ENCODE data around the gene ZSWIM6. TPM values are rescaled to one million over a fixed set of nuclear protein-coding genes. Genes with fewer than 3 reads are reported as not detected.

The ZSWIM6 gene
- total RNA-seq, 1 donor, result 6.9 TPM

DNA sequence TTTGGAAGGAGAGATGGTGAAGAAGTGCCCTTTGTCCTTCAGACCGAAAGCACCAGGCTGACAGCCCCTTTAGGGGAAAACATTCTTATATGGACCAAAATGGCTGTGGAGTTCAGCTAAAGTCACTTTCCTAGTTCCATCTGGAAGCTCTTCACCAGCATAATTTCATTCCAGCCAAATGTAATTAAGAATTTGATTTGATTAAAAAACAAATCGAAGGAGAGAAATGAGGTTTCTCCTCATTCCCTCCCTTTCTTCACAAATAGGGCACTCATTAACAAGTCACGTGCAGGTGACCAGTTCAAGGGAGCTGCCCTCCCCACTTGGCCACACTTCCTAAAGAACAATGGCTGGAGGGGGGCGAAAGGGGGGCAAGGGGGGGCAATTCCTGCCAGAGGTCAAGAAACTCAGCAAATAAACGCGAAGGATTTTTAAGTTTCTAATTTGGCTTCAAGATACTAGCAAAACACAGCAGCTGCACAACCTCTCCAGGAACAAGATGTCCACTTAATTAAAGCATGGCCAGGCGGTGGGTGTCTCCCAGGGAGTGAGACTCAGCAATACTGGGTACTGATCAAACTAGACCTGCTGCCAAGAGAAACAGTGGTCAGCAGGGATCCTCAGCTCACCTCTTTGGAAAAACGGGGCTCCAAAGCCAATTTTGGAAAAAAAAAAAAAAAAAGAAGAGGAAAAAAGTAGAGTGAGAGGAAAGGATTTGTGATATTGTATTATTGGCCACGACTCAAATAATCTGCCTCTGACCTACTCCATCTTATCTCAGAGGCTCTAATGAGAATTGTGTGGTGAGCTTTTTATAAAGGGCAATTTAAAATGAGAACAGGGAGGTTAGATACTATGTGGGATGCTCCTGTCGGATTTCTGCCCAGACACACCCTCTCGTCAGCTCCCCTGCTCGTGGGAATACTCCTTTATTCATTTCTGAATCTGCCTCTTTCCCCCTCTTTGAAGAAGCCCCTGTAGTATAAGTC is 254.3 kb downstream of the ZSWIM6 start:
- no peak for DNase-seq (ENCODE audit: low read depth)
- no peak for TF ChIP-seq CTCF (IDR thresholded peaks at IDR 0.05; ENCODE audit: insufficient read depth, low read length)

GRCh38 chr5:61587125-61587524 is 255.1 kb downstream of the ZSWIM6 start:
- DNase-seq (ENCODE audit: low read depth), result peak; percentile 32
- TF ChIP-seq CTCF (IDR thresholded peaks at IDR 0.05; ENCODE audit: insufficient read depth, low read length), result no peak

More for the DNA sequence above, 254.3 kb downstream of the ZSWIM6 start:
- H3K4me3 ChIP-seq (ENCODE audit: low read depth, low read length), result no peak overlapping the region

DNA sequence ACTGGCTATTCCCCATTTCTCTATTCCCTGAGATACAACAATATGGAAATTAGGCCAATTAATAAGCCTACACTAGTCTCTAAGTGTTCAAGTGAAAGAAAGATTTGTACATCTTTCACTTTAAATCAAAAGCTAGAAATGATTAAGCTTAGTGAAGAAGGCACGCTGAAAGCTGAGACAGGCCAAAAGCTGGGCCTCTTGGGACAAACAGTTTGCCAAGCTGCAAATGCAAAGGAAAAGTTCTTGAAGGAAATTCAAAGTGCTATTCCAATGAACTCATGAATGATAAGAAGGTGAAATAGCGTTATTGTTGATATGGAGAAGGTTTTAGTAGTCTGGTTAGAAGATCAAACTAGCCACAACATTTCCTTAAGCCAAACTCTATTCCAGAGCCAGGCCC is 256.2 kb downstream of the ZSWIM6 start:
- TF ChIP-seq CTCF (IDR thresholded peaks at IDR 0.05; ENCODE audit: insufficient read depth, low read length), result no peak
- DNase-seq (ENCODE audit: low read depth), result peak; percentile 43
- no peak overlapping the region for H3K4me3 ChIP-seq (ENCODE audit: low read depth, low read length)

More at GRCh38 chr5:61587125-61587524, 255.1 kb downstream of the ZSWIM6 start:
- H3K4me3 ChIP-seq (ENCODE audit: low read depth, low read length), result no peak overlapping the region

GRCh38 chr5:61589946-61590345 is 257.9 kb downstream of the ZSWIM6 start:
- TF ChIP-seq CTCF (IDR thresholded peaks at IDR 0.05; ENCODE audit: insufficient read depth, low read length), result no peak
- H3K4me3 ChIP-seq (ENCODE audit: low read depth, low read length), result no peak overlapping the region
- DNase-seq (ENCODE audit: low read depth), result no peak

DNA sequence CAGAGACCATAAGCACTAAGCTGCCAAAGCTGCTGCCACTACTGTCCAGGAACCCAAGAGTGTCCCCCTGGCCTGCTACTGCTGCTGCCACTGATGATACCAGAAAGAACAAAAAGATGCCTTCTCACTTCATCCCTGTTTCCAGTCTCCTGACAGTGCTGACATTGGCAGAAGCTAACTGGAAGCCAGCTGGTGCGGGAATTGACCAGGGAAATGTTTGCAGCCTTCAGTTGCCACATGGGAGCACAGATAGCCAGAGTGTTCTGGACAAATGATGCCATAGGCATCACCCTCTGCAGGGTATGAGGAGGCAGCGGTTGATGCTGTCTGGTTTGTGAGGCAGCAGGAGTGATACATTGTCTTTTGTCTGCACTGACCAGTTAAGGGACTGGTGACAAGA is 258.4 kb downstream of the ZSWIM6 start:
- no peak for DNase-seq (ENCODE audit: low read depth)
- no peak overlapping the region for H3K4me3 ChIP-seq (ENCODE audit: low read depth, low read length)
- TF ChIP-seq CTCF (IDR thresholded peaks at IDR 0.05; ENCODE audit: insufficient read depth, low read length), result no peak

GRCh38 chr5:61591859-61592258 is 259.8 kb downstream of the ZSWIM6 start:
- no peak overlapping the region for H3K4me3 ChIP-seq (ENCODE audit: low read depth, low read length)
- TF ChIP-seq CTCF (IDR thresholded peaks at IDR 0.05; ENCODE audit: insufficient read depth, low read length), result no peak
- DNase-seq (ENCODE audit: low read depth), result no peak
